GM19467 (cell line): ENCODE data around the gene LPP.

Experiments used
- ATAC-seq: cut with Tn5 transposase; IDR thresholded peaks from one replicate; pipeline ENCODE4 v1.9.1; 2021; ENCODE audit warnings: mild to moderate bottlenecking, moderate library complexity; ENCODE audit not compliant: unreplicated experiment

Gene LPP

GRCh38 chr3:188721990-188722389 is 568.0 kb downstream of the LPP start:
- ATAC-seq: no peak

- no peak for ATAC-seq
Measured at GRCh38 chr3:188722963-188723362, 569.0 kb downstream of the LPP start.

- ATAC-seq: peak; percentile 55
Measured at GRCh38 chr3:188727052-188727451, 573.1 kb downstream of the LPP start.

- ATAC-seq: no peak
Measured at GRCh38 chr3:188728371-188728896, 574.5 kb downstream of the LPP start.

GRCh38 chr3:188729422-188729821 is 575.5 kb downstream of the LPP start:
- no peak for ATAC-seq

- no peak for ATAC-seq
Measured at GRCh38 chr3:188734395-188734794, 580.4 kb downstream of the LPP start.

GRCh38 chr3:188739511-188739910 is 585.6 kb downstream of the LPP start:
- ATAC-seq: no peak

GRCh38 chr3:188740010-188740409 is 586.1 kb downstream of the LPP start:
- no peak for ATAC-seq

GRCh38 chr3:188742755-188743550 is 589.0 kb downstream of the LPP start:
- no peak for ATAC-seq

- no peak for ATAC-seq
Measured at GRCh38 chr3:188744166-188744565, 590.2 kb downstream of the LPP start.

GRCh38 chr3:188745031-188745430 is 591.1 kb downstream of the LPP start:
- no peak for ATAC-seq

- no peak for ATAC-seq
Measured at GRCh38 chr3:188746291-188746783, 592.4 kb downstream of the LPP start.

- ATAC-seq: no peak
Measured at GRCh38 chr3:188747489-188747888, 593.5 kb downstream of the LPP start.

GRCh38 chr3:188749010-188749617 is 595.2 kb downstream of the LPP start:
- no peak for ATAC-seq

- ATAC-seq: no peak
Measured at GRCh38 chr3:188749830-188750229, 595.9 kb downstream of the LPP start.

- no peak for ATAC-seq
Measured at GRCh38 chr3:188750617-188751016, 596.7 kb downstream of the LPP start.

GRCh38 chr3:188752850-188753249 is 598.9 kb downstream of the LPP start:
- ATAC-seq: no peak

GRCh38 chr3:188754267-188754666 is 600.3 kb downstream of the LPP start:
- ATAC-seq: no peak

- ATAC-seq: no peak
Measured at GRCh38 chr3:188756241-188756640, 602.3 kb downstream of the LPP start.

- ATAC-seq: no peak
Measured at GRCh38 chr3:188759336-188760005, 605.5 kb downstream of the LPP start.

- ATAC-seq: no peak
Measured at GRCh38 chr3:188760408-188760807, 606.5 kb downstream of the LPP start.

- ATAC-seq: no peak
Measured at GRCh38 chr3:188761439-188761838, 607.5 kb downstream of the LPP start.
